ENCODE results near the gene PHLDA1.

PHLDA1 gene

GRCh38 chr12:76078748-76079147 lies 47.2 kb upstream of the PHLDA1 start:
- TF ChIP-seq CTCF (IDR thresholded peaks at IDR 0.05; ENCODE audit: low read length) = no peak
- no peak for TF ChIP-seq EZH2 (IDR thresholded peaks at IDR 0.05; ENCODE audit: borderline replicate concordance, low read length)
- no peak overlapping the region for H3K4me3 ChIP-seq (ENCODE audit: low read depth, low read length, poor library complexity, severe bottlenecking)

DNA sequence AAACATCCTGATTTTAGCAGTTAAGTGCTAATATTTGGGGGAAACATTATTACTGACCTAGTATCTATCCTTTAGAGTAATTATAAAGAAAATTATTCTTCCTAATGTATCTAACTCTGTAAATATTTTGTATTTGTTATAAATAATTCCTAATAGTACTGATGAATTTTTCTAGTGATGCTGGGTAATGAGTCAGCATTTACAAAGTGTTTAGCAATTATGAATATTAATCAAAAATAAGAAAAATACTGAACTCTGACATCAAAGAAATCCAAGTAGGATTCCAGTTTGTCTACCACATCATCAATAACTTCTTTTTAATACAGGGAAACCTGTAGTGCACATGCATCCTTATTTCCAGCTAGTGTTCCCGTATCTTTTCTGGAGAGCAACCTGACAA lies 43.9 kb upstream of the PHLDA1 start:
- no peak overlapping the region for H3K4me3 ChIP-seq (ENCODE audit: low read depth, low read length, poor library complexity, severe bottlenecking)
- H4K20me1 ChIP-seq (ENCODE audit: insufficient read depth, low read length) = 0 out of 2 replicates have a peak, but pooled peaks cover 6% of the 10 kb centered on the region
- H3K27me3 ChIP-seq (ENCODE audit: insufficient read depth, low read length) = no peaks in the 10 kb centered on the region
- no peak overlapping the region for H3K9ac ChIP-seq (ENCODE audit: low read length)
- H2AFZ ChIP-seq (ENCODE audit: low read length) = no peak overlapping the region
- no peak overlapping the region for H3K27ac ChIP-seq (ENCODE audit: low read depth, low read length, poor library complexity, severe bottlenecking)
- no peaks in the 10 kb centered on the region for H3K9me3 ChIP-seq (ENCODE audit: low read length)
- peaks cover 76% of the 10 kb centered on the region for H3K36me3 ChIP-seq (ENCODE audit: insufficient read depth, low read length)
- no peak overlapping the region for H3K4me2 ChIP-seq (ENCODE audit: low read length)
- TF ChIP-seq EZH2 (IDR thresholded peaks at IDR 0.05; ENCODE audit: borderline replicate concordance, low read length) = no peak
- no peak for TF ChIP-seq CTCF (IDR thresholded peaks at IDR 0.05; ENCODE audit: low read length)
- H3K4me1 ChIP-seq (ENCODE audit: insufficient read depth, low read length, severe bottlenecking) = peaks cover 10% of the 10 kb centered on the region
- H3K79me2 ChIP-seq (ENCODE audit: insufficient read depth, low read length) = peaks cover 100% of the 10 kb centered on the region
- no peaks in the 10 kb centered on the region for H3F3A ChIP-seq (ENCODE audit: insufficient read depth, low read length)
- no peaks in the 10 kb centered on the region for H3K9me2 ChIP-seq (ENCODE audit: low read depth, low read length)

More at GRCh38 chr12:76078748-76079147, 47.2 kb upstream of the PHLDA1 start:
- Histone ChIP-seq H3K4me1 (ENCODE audit: insufficient read depth, low read length, severe bottlenecking) (peaks cover 32% of the 10 kb centered on the region), H3K9ac (ENCODE audit: low read length) (no peak overlapping the region), H3K9me2 (ENCODE audit: low read depth, low read length) (no peaks in the 10 kb centered on the region), H3K9me3 (ENCODE audit: low read length) (no peaks in the 10 kb centered on the region), H3K27me3 (ENCODE audit: insufficient read depth, low read length) (no peaks in the 10 kb centered on the region), H3F3A (ENCODE audit: insufficient read depth, low read length) (no peaks in the 10 kb centered on the region), H3K4me2 (ENCODE audit: low read length) (no peak overlapping the region), H3K36me3 (ENCODE audit: insufficient read depth, low read length) (peaks cover 72% of the 10 kb centered on the region), H3K27ac (ENCODE audit: low read depth, low read length, poor library complexity, severe bottlenecking) (no peak overlapping the region), H4K20me1 (ENCODE audit: insufficient read depth, low read length) (0 out of 2 replicates have a peak, but pooled peaks cover 6% of the 10 kb centered on the region), H2AFZ (ENCODE audit: low read length) (no peak overlapping the region), H3K79me2 (ENCODE audit: insufficient read depth, low read length) (peaks cover 100% of the 10 kb centered on the region)

DNA sequence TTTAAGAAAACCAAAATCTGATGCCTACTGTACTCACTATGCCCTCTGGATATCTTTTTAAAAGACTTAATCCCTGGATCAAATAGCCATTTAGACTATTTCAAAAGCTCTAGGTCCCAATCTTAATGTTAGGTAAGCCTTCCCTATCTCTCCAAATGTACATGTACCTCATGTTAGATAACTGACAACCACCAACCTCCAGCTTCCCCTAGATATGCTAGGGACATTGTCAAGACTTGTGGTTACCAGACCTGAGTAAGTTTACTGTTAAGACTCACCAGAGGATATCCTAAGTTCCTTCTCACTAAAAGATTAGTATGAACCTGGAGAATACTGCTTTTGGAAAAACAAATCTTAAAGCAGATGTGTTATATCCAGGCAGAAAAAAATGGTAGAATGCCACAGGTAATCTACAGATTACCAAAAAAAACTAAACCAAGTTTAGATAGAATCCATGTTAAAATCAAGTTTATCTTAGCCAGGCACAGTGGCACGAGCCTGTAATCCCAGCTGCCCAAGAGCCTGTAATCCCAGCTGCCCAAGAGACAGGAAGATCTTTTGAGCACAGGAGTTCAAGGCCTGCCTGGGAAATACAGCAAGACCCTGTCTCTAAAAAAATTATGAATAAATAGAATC lies 43.2 kb upstream of the PHLDA1 start:
- Histone ChIP-seq H3K4me2 (ENCODE audit: low read length) (no peak overlapping the region), H2AFZ (ENCODE audit: low read length) (no peak overlapping the region), H3K4me3 (ENCODE audit: low read depth, low read length, poor library complexity, severe bottlenecking) (no peak overlapping the region), H3K4me1 (ENCODE audit: insufficient read depth, low read length, severe bottlenecking) (peaks cover 10% of the 10 kb centered on the region), H3K36me3 (ENCODE audit: insufficient read depth, low read length) (peaks cover 76% of the 10 kb centered on the region), H3F3A (ENCODE audit: insufficient read depth, low read length) (no peaks in the 10 kb centered on the region), H3K9ac (ENCODE audit: low read length) (no peak overlapping the region), H4K20me1 (ENCODE audit: insufficient read depth, low read length) (0 out of 2 replicates have a peak, but pooled peaks cover 6% of the 10 kb centered on the region), H3K9me2 (ENCODE audit: low read depth, low read length) (no peaks in the 10 kb centered on the region), H3K27me3 (ENCODE audit: insufficient read depth, low read length) (no peaks in the 10 kb centered on the region), H3K9me3 (ENCODE audit: low read length) (no peaks in the 10 kb centered on the region), H3K79me2 (ENCODE audit: insufficient read depth, low read length) (peaks cover 99% of the 10 kb centered on the region), H3K27ac (ENCODE audit: low read depth, low read length, poor library complexity, severe bottlenecking) (no peak overlapping the region)
- no peak for TF ChIP-seq EZH2 (IDR thresholded peaks at IDR 0.05; ENCODE audit: borderline replicate concordance, low read length)
- no peak for TF ChIP-seq CTCF (IDR thresholded peaks at IDR 0.05; ENCODE audit: low read length)

Measured in OCI-LY1 (cell line).